GM12892 (cell line): ENCODE results near the gene HOMEZ.

Source experiments
- POLR2A ChIP-seq: IDR thresholded peaks from 2 replicates; pipeline ENCODE4 v1.6.1; 2011; ENCODE audit warnings: low read depth, low read length, control low read depth
- POLR2AphosphoS5 ChIP-seq: IDR thresholded peaks from 2 replicates; pipeline ENCODE4 v1.6.1; 2011; ENCODE audit warnings: low read depth, low read length, control low read depth
- TAF1 ChIP-seq: IDR thresholded peaks from 2 replicates; pipeline ENCODE4 v1.6.1; 2011; ENCODE audit warnings: low read depth, mild to moderate bottlenecking, control low read depth, low read length, borderline replicate concordance

DNA sequence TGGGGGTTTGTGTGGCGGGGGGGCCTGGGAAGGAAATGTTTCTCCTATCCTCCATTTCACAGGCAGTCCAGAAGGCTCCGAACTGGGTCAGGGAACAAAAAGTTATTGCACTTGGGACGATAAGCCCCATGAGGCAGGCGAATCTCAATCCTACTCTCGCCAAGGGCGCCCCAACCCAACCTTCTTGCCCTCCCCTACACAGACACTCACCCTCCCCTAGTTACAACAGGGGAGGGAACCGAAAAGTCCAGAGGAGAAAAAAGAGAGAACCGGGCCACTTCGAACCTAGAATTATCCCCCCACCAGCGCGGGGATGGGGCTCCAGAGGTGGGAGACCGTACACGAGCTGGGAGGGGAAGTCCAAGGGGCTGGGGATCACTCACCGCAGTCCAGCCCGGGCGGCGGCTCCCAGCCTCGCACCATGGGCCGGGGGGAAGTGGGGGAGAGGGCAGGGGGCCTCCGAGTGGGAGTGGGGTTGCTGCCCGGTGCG lies 357 bp downstream of the HOMEZ start:
- 0 out of 2 replicates have a peak, but pooled peaks have one; percentile 11 for TF ChIP-seq POLR2A
- TF ChIP-seq POLR2AphosphoS5: no peak
- no peak for TF ChIP-seq TAF1
